Stimulated activated CD4-positive, alpha-beta T cell treated with anti-CD3 and anti-CD28 coated beads, Interleukin-15, amount 100 ng/mL, for 48 hours (primary cell): ENCODE measurements around the gene GABRD.

Experiments
- DNase-seq, 2 donors: peaks; one replicate each; pipeline ENCODE4 v3.0.0-alpha.2; 2020; ENCODE audit warnings: low read depth in 2 of 2

The GABRD gene

GRCh38 chr1:2076826-2077225 lies 57.7 kb downstream of the GABRD start:
- DNase-seq, result no peak

DNA sequence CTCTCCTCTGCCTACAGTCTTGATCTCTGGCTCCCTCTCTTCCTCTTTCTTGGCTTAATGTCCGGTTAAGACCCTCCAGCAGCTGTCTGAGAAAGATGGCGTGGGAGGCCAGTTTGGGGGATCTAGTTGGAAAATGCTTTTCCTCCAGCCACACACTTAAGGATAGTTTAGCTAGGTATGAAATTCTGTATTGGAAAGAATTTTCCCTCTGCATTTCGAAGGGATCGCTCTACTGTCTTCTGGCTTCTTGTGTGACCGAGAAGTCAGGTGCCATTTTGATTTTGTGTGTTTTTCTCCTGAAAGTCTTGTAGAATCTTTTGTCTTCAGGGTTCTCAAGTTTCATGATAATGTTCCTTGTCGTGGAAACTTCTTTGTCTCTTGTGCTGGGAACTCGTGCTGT lies 59.0 kb downstream of the GABRD start:
- no peak for DNase-seq

- no peak for DNase-seq
Measured at GRCh38 chr1:2079396-2080085, 60.4 kb downstream of the GABRD start.

DNA sequence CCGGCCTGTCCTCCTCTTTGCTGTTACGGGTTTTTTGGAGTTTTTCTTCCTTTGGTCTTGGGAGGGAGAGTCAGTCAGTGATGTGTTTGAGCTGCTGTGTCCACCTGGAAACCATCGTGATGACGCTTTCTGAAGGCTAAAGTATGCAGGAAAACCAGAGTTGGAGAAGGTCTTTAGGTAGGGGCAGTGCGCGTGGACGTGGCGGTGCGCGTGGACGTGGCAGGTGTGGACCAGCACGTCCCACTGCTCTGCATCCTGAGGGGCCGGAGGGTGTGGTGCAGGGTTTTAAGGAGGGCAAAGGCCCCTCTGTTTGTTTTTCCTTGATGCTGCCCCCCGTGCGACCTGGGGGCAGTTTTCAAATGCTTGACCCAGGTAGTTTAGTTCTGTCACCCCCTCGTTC lies 61.0 kb downstream of the GABRD start:
- DNase-seq, result no peak
